MCF 10A (cell line): ENCODE measurements around the gene WDR4. TPM values are rescaled to one million over a fixed set of nuclear protein-coding genes. Genes with fewer than 3 reads are reported as not detected.
A peak's percentile ranks its signal among the peaks of the same experiment; 100 is the strongest.
"Not testable (repeated sequence)": the region's sequence is repeated elsewhere in the genome, so short reads cannot be mapped to it uniquely, and the experiment has no call there.

Experiments
- BruUV-seq: library from RNA; stranded (reverse); fragments of 400-500 nt; replicated peaks from 2 replicates; lab custom pipeline; 2021; lab: Mats Ljungman, UMichigan
- CTCF ChIA-PET: fragments of 300-600 bp; sonication (Branson Sonifier 250); formaldehyde crosslinking; extraction: SDS; loops from one replicate; lab custom pipeline; 2021; ENCODE audit warnings: antibody characterized with exemption, inconsistent platforms; lab: Yijun Ruan, JAX
- POLR2A ChIA-PET: fragments of 300-600, 350-650 bp; sonication (Branson Sonifier 250); formaldehyde crosslinking; extraction: SDS; loops from one replicate; lab custom pipeline; 2020; ENCODE audit warnings: antibody characterized with exemption, inconsistent platforms; lab: Yijun Ruan, JAX
- DNase-seq: peaks from one replicate; pipeline ENCODE4 v3.0.0-alpha.2; 2018; ENCODE audit not compliant: unreplicated experiment
- H3K27ac Mint-ChIP-seq: one replicate; pipeline ENCODE4 v1.8.0; 2022; ENCODE audit warnings: mild to moderate bottlenecking, low read depth, mixed read lengths; ENCODE audit not compliant: unreplicated experiment
- H3K27me3 Mint-ChIP-seq: one replicate; pipeline ENCODE4 v1.8.0; 2022; ENCODE audit warnings: mixed read lengths; ENCODE audit not compliant: insufficient read depth, unreplicated experiment
- H3K36me3 Mint-ChIP-seq: one replicate; pipeline ENCODE4 v1.8.0; 2022; ENCODE audit warnings: mild to moderate bottlenecking, moderate library complexity, mixed read lengths; ENCODE audit not compliant: insufficient read depth, unreplicated experiment
- H3K4me1 Mint-ChIP-seq: one replicate; pipeline ENCODE4 v1.8.0; 2022; ENCODE audit warnings: mixed read lengths; ENCODE audit not compliant: insufficient read depth, unreplicated experiment
- H3K4me3 Mint-ChIP-seq: one replicate; pipeline ENCODE4 v1.8.0; 2022; ENCODE audit warnings: mild to moderate bottlenecking, moderate library complexity, mixed read lengths; ENCODE audit not compliant: unreplicated experiment
- H3K9me3 Mint-ChIP-seq: one replicate; pipeline ENCODE4 v1.8.0; 2022; ENCODE audit warnings: mixed read lengths; ENCODE audit not compliant: unreplicated experiment
- CTCF ChIP-seq: fragments of 200-600 bp; IDR thresholded peaks from one replicate; pipeline ENCODE4 v1.8.0; 2022; ENCODE audit warnings: antibody characterized with exemption, mild to moderate bottlenecking; ENCODE audit not compliant: unreplicated experiment
- intact Hi-C: fragments of 100-400 bp; cut with micrococcal nuclease; formaldehyde crosslinking; loops from 2 replicates; pipeline ENCODE4 v1.14.1; 2022
- total RNA-seq: library from RNA; stranded (reverse); gene quantifications from 2 replicates; pipeline ENCODE4 v1.2.3, GENCODE V29; 2022

The WDR4 gene
- total RNA-seq, 1 experiment from 2014 or later = 34.4 TPM

GRCh38 chr21:42833859-42834725 is 45.2 kb downstream of the WDR4 start:
- H3K9me3 Mint-ChIP-seq = no peaks in the 10 kb centered on the region
- POLR2A ChIA-PET = no interaction called here
- CTCF ChIA-PET = no interaction called here
- no peaks in the 10 kb centered on the region for H3K27me3 Mint-ChIP-seq
- no peak for TF ChIP-seq CTCF
- H3K36me3 Mint-ChIP-seq = peaks cover 51% of the 10 kb centered on the region
- intact Hi-C loops = no loop called here
- H3K4me3 Mint-ChIP-seq = no peak overlapping the region
- no peak for DNase-seq
- H3K27ac Mint-ChIP-seq = peak overlapping the region; percentile 71
- no peaks in the 10 kb centered on the region for H3K4me1 Mint-ChIP-seq
- BruUV-seq = no TSS peak

GRCh38 chr21:42833439-42833815 is 45.9 kb downstream of the WDR4 start:
- Mint-ChIP-seq H3K36me3 (peaks cover 51% of the 10 kb centered on the region), H3K4me3 (no peak overlapping the region), H3K9me3 (peaks cover 1% of the 10 kb centered on the region), H3K4me1 (no peaks in the 10 kb centered on the region), H3K27me3 (peaks cover 3% of the 10 kb centered on the region), H3K27ac (peak overlapping the region; percentile 71)
- POLR2A ChIA-PET = no interaction called here
- TF ChIP-seq CTCF = no peak
- intact Hi-C loops = no loop called here
- CTCF ChIA-PET = no interaction called here
- no TSS peak for BruUV-seq
- DNase-seq = no peak

- H3K4me1 Mint-ChIP-seq, BruUV-seq, H3K27ac Mint-ChIP-seq, intact Hi-C loops, DNase-seq, H3K4me3 Mint-ChIP-seq, H3K9me3 Mint-ChIP-seq: not testable (repeated sequence)
- Mint-ChIP-seq H3K27me3 (peaks cover 15% of the 10 kb centered on the region), H3K36me3 (peaks cover 48% of the 10 kb centered on the region)
- ChIA-PET CTCF (interaction anchor here (0.7 to 1.1 kb wide), 2 partner anchors 10 to 649 kb away, joined by 3 read pairs; no protein-coding TSS in a partner anchor), POLR2A (interaction anchor here (1.4 kb wide), 1 partner anchor 10 kb away, joined by 4 read pairs; no protein-coding TSS in a partner anchor)
These were observed 47.1 kb downstream of the WDR4 start for GRCh38 chr21:42832321-42832630.

GRCh38 chr21:42830456-42831455 is 48.6 kb downstream of the WDR4 start:
- DNase-seq = no peak
- Mint-ChIP-seq H3K9me3 (peaks cover 7% of the 10 kb centered on the region), H3K36me3 (peaks cover 33% of the 10 kb centered on the region), H3K4me3 (no peak overlapping the region), H3K27ac (no peak overlapping the region), H3K27me3 (peaks cover 27% of the 10 kb centered on the region), H3K4me1 (no peaks in the 10 kb centered on the region)
- intact Hi-C loops = no loop called here
- TF ChIP-seq CTCF = no peak
- no TSS peak for BruUV-seq
- ChIA-PET CTCF (interaction anchor here (0.5 to 0.6 kb wide), 2 partner anchors 363 to 967 kb away, joined by 3 read pairs; no protein-coding TSS in a partner anchor), POLR2A (interaction anchor here (1.7 kb wide), 1 partner anchor 9 kb away, joined by 4 read pairs; no protein-coding TSS in a partner anchor)
